ENCODE measurements around the gene PLA2G2D.

DNA sequence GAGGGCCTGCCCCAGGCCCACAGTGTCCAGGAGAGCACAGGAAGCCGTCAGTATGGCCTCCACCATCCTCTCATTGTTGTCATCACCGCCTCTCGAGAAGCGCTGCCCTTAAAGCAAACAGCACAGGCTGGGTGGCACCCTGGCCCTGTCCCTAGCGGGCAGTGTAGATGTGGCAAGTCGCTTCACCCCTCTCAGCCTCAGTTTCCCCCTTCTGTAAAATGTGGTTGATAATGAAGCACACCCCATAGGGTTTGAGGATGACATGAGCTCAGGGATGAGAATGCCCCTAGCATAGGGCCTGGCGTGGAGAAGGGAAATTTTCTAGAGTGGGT, 33.2 kb upstream of the PLA2G2D start:
- TF ChIP-seq, protein P1, sequence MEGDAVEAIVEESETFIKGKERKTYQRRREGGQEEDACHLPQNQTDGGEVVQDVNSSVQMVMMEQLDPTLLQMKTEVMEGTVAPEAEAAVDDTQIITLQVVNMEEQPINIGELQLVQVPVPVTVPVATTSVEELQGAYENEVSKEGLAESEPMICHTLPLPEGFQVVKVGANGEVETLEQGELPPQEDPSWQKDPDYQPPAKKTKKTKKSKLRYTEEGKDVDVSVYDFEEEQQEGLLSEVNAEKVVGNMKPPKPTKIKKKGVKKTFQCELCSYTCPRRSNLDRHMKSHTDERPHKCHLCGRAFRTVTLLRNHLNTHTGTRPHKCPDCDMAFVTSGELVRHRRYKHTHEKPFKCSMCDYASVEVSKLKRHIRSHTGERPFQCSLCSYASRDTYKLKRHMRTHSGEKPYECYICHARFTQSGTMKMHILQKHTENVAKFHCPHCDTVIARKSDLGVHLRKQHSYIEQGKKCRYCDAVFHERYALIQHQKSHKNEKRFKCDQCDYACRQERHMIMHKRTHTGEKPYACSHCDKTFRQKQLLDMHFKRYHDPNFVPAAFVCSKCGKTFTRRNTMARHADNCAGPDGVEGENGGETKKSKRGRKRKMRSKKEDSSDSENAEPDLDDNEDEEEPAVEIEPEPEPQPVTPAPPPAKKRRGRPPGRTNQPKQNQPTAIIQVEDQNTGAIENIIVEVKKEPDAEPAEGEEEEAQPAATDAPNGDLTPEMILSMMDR (IDR thresholded peaks at IDR 0.05) = no peak
- no peak for TF ChIP-seq POLR2A (IDR thresholded peaks at IDR 0.05)

Data from body of pancreas (tissue), 4 donors.